ENCODE results near the gene PPIL6.
A peak's percentile ranks its signal among the peaks of the same experiment; 100 is the strongest.
"Not testable (repeated sequence)": the region's sequence is repeated elsewhere in the genome, so short reads cannot be mapped to it uniquely, and the experiment has no call there.

The PPIL6 gene

GRCh38 chr6:109393886-109394281 is 46.5 kb downstream of the PPIL6 start:
- no peak for DNase-seq (ENCODE audit: low spot score)

GRCh38 chr6:109393157-109393885 is 47.1 kb downstream of the PPIL6 start:
- no peak for DNase-seq (ENCODE audit: low spot score)

- no peak for DNase-seq (ENCODE audit: low spot score)
These were observed 50.7 kb downstream of the PPIL6 start for GRCh38 chr6:109389650-109390274.

GRCh38 chr6:109388265-109388664 is 52.2 kb downstream of the PPIL6 start:
- DNase-seq (ENCODE audit: low spot score): no peak

- DNase-seq (ENCODE audit: low spot score): no peak
These were observed 56.9 kb downstream of the PPIL6 start for GRCh38 chr6:109383438-109383940.

GRCh38 chr6:109382576-109383437 is 57.6 kb downstream of the PPIL6 start:
- peak; percentile 95 for DNase-seq (ENCODE audit: low spot score)

- DNase-seq (ENCODE audit: low spot score): peak; percentile 97
These were observed 58.5 kb downstream of the PPIL6 start, which contains the start of gene CD164 for GRCh38 chr6:109381747-109382575. CD164 (minus strand) TSS chr6:109382467; CDS start chr6:109382378, 89 bp downstream.

GRCh38 chr6:109381061-109381746 is 59.2 kb downstream of the PPIL6 start:
- no peak for DNase-seq (ENCODE audit: low spot score)

- DNase-seq (ENCODE audit: low spot score): no peak
These were observed 60.7 kb downstream of the PPIL6 start for GRCh38 chr6:109379711-109380110.

- DNase-seq (ENCODE audit: low spot score): no peak
These were observed 62.7 kb downstream of the PPIL6 start for GRCh38 chr6:109377717-109378116.

- no peak for DNase-seq (ENCODE audit: low spot score)
These were observed 66.0 kb downstream of the PPIL6 start for GRCh38 chr6:109374326-109374892.

- no peak for DNase-seq (ENCODE audit: low spot score)
These were observed 66.7 kb downstream of the PPIL6 start for GRCh38 chr6:109373762-109374161.

- no peak for DNase-seq (ENCODE audit: low spot score)
These were observed 67.1 kb downstream of the PPIL6 start for GRCh38 chr6:109373331-109373730.

GRCh38 chr6:109372130-109372529 is 68.3 kb downstream of the PPIL6 start:
- DNase-seq (ENCODE audit: low spot score): no peak

- DNase-seq (ENCODE audit: low spot score): no peak
These were observed 69.6 kb downstream of the PPIL6 start for GRCh38 chr6:109370792-109371191.

- no peak for DNase-seq (ENCODE audit: low spot score)
These were observed 70.1 kb downstream of the PPIL6 start for GRCh38 chr6:109370336-109370735.

GRCh38 chr6:109369728-109370127 is 70.7 kb downstream of the PPIL6 start:
- no peak for DNase-seq (ENCODE audit: low spot score)

GRCh38 chr6:109364382-109365078 is 75.9 kb downstream of the PPIL6 start:
- not testable (repeated sequence) for DNase-seq (ENCODE audit: low spot score)

GRCh38 chr6:109363753-109364152 is 76.7 kb downstream of the PPIL6 start:
- no peak for DNase-seq (ENCODE audit: low spot score)
